Posterior vena cava (tissue), 2 donors: ENCODE measurements around the gene NUDT16L1. TPM values are rescaled to one million over a fixed set of nuclear protein-coding genes. Genes with fewer than 3 reads are reported as not detected.

Experiments used
- DNase-seq: peaks from one replicate; pipeline ENCODE4 v3.0.0-alpha.2; 2020; ENCODE audit warnings: low spot score
- intact Hi-C, 2 donors: fragments of 100-400 bp; cut with DNase I; formaldehyde crosslinking; loops; one replicate each; pipeline versions ENCODE4 v1.14.1 to v1.14.2; 2022 to 2023
- microRNA-seq, 2 donors: library from miRNA; unstranded; fragments of <30 nt; microRNA quantifications; one replicate each; pipeline ENCODE4 v1.2.0, GENCODE V29; 2020 to 2021; ENCODE audit warnings: borderline microRNAs expressed in 2 of 2
- total RNA-seq, 2 donors: library from RNA; stranded (reverse); fragmentation: NEBNext Ultra II Directional; extraction: Animal tissue kit (Norgen Biotek cat#: 25700); gene quantifications; one replicate each; pipeline ENCODE4 v1.2.1, GENCODE V29; 2021
- donor health status: DM: yes; HTN: yes; CAD: no.
- donor health status: DM: yes; HTN: yes; CAD: no.

NUDT16L1 gene
- total RNA-seq, 2 donors from 2014 or later = 10.7 to 14.2 TPM

DNA sequence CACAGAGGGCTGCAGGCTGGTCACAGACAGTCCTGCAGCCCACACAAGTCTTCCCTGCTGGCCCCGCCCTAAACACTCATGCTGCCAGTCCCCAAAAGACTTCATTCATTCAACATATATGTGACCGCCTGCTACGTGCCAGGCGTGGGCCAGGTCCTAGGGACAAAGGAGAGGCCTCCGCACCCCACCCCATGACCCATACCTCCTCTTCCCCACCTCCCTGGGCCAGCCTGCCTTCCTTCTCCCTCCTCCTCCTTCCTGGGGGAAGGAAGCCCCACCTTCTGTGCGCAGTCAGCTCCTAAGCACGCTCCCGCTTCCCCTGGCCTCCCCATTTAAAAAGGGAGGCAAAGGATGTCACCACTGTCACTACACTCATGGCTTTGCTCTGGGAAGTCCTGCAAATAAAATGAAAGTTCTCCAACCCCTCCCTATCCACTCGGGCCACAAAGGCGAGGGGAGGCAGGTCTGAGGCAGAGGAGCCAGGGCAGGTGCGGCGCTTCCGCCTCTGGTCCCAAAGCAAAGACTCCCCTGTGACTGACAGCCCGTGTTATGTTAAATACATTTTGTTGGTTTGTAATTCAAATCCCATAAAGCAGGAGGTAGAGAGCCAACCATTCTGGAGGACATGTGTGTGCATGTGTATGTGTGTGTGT, 50.0 kb downstream of the NUDT16L1 start:
- intact Hi-C loops = no loop called here
- no peak for DNase-seq

DNA sequence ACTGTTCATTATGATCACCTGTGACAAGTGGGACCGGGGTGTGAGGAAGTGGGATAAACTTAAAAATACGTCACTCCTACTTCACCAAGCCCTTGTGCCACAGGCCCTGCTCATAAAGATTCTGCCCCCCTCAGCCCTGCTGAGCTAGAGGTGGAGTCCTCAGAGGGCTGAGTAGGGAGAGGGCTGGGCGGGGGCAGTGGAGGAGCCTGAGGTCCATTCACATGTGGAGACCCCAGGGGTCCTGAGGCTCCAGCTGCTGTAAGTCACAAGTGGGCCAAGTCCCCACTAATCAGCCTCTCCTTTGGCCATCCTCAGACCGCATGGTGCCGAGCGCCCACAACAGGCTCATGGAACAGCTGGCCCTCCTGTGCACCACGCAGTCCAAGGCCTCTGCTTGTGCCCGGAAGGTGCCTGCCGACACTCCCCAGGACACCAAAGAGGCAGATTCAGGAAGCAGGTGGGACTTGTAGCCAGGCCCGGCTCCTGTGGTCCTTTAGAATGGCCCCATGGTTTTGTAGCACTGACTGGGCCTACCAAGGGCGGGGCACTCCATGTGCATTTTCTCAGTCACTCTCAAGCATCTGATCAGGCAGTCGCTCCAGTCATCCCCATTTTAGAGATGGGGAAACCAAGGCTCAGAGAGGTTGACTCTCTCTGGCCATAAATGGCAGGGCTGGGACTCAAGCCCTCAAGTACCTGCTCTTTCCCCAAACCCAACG, 51.4 kb downstream of the NUDT16L1 start:
- intact Hi-C loops = no loop called here

DNA sequence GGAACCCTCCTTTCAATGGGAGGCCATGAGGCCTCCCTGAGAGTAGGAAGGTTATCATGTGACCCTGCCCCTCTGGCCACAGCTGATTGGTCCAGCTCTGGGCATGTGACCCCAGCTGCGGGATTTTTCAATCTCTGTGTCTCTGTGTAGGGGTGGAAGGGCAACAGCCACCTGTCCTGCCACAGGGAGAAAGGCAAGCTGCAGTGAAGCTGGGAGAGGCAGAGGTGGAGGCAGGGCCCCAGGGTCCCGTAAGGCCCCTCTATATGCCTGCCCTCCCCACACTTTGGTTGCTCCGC, 51.9 kb downstream of the NUDT16L1 start:
- intact Hi-C loops = no loop called here
- DNase-seq = no peak

More for the DNA sequence above, 51.4 kb downstream of the NUDT16L1 start:
- no peak for DNase-seq

Small RNA genes lying within 50 kb of the gene (microRNA-seq; reads per million reads assigned to microRNA genes)
- gene MIR6769A = 0 to 0.32 reads per million in 2 donors

Other genes starting within 250 kb of the NUDT16L1 start
- 10 to 100 TPM; 18.8 to 25.3 TPM for gene NMRAL1, start 218.9 kb upstream of the NUDT16L1 start, total RNA-seq
- gene HMOX2, start 217.2 kb upstream of the NUDT16L1 start, total RNA-seq = 10 to 100 TPM; 28.3 to 30.5 TPM
- gene CDIP1, start 154.8 kb upstream of the NUDT16L1 start, total RNA-seq = 10 to 100 TPM; 19.4 to 21.1 TPM
- gene C16orf96, start 137.2 kb upstream of the NUDT16L1 start, total RNA-seq = under 1 TPM; 0.09 to 0.10 TPM
- gene UBALD1, start 78.7 kb upstream of the NUDT16L1 start, total RNA-seq = 10 to 100 TPM; 15.6 to 16.4 TPM
- 10 to 100 TPM; 61.0 to 62.6 TPM for gene MGRN1, start 68.7 kb upstream of the NUDT16L1 start, total RNA-seq
- gene ANKS3, start 40.7 kb downstream of the NUDT16L1 start, total RNA-seq = 10 to 100 TPM; 17.0 to 17.8 TPM
- under 1 TPM; 0.32 to 0.43 TPM for gene DNAAF8, start 41.0 kb downstream of the NUDT16L1 start, total RNA-seq
- 1 to 10 TPM; 7.9 TPM for gene ZNF500, start 73.6 kb downstream of the NUDT16L1 start, total RNA-seq
- not detected for gene SEPTIN12, start 94.8 kb downstream of the NUDT16L1 start, total RNA-seq
- gene SMIM22, start 101.8 kb downstream of the NUDT16L1 start, total RNA-seq = not detected
- gene ROGDI, start 109.1 kb downstream of the NUDT16L1 start, total RNA-seq = 10 to 100 TPM; 12.9 to 23.5 TPM
- gene GLYR1, start 153.7 kb downstream of the NUDT16L1 start, total RNA-seq = 10 to 100 TPM; 72.2 to 72.3 TPM
- 10 to 100 TPM; 25.5 to 27.7 TPM for gene UBN1, start 153.9 kb downstream of the NUDT16L1 start, total RNA-seq
- gene PPL, start 243.6 kb downstream of the NUDT16L1 start, total RNA-seq = 10 to 100 TPM; 23.8 to 24.1 TPM